ENCODE results near the gene PIP4K2A. TPM values are rescaled to one million over a fixed set of nuclear protein-coding genes. Genes with fewer than 3 reads are reported as not detected.
"Not testable (repeated sequence)": the region's sequence is repeated elsewhere in the genome, so short reads cannot be mapped to it uniquely, and the experiment has no call there.

Gene PIP4K2A
- total RNA-seq, 1 experiment from 2014 or later, result 40.5 TPM

DNA sequence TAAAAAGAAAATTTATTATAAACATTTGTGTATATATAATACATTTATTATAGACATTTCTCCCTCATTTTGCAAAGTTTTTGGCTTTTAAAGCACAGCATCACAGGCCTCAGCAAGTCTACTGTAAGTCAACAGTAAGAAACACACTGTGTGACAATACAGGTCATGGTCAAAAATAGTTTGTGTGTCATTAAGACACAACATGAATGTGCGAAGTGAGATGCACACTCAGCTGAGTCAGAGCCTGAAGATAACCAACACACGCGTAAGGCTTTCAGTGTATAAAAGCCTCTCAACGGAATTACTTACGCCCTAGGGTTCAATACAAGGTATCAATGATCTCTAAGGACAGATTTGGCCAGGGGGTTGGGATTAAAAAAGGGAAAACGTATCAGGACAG, 157.6 kb downstream of the PIP4K2A start:
- no peak for DNase-seq (ENCODE audit: low read depth)

- no peak for DNase-seq (ENCODE audit: low read depth)
These were observed 159.8 kb downstream of the PIP4K2A start for GRCh38 chr10:22554461-22555182.

- no peak for DNase-seq (ENCODE audit: low read depth)
These were observed 160.9 kb downstream of the PIP4K2A start for GRCh38 chr10:22553452-22553995.

GRCh38 chr10:22552888-22553378, 161.4 kb downstream of the PIP4K2A start:
- peak; percentile 9 for DNase-seq (ENCODE audit: low read depth)

- DNase-seq (ENCODE audit: low read depth), result no peak
These were observed 162.6 kb downstream of the PIP4K2A start for GRCh38 chr10:22551681-22552365.

DNA sequence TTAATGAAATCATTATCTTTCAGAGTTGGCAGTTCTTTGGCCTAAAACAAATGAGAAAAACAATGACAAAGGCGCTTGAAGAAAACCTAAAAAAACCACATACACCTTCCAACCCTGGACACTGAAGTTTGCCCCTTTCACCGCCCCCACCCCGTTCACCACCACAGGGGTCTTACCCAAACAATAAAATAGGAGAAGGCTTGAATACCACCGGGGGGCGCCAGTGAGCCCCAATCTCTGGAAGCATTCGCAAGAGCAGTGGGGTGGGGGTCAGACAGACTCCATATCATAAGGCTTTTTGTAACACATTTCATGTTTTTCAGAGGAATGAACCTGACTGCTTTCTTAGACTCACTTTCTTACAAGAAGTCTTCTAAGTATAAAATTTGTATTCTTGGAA, 163.6 kb downstream of the PIP4K2A start:
- DNase-seq (ENCODE audit: low read depth), result peak; percentile 29

GRCh38 chr10:22548344-22548743, 166.0 kb downstream of the PIP4K2A start:
- DNase-seq (ENCODE audit: low read depth), result no peak

DNA sequence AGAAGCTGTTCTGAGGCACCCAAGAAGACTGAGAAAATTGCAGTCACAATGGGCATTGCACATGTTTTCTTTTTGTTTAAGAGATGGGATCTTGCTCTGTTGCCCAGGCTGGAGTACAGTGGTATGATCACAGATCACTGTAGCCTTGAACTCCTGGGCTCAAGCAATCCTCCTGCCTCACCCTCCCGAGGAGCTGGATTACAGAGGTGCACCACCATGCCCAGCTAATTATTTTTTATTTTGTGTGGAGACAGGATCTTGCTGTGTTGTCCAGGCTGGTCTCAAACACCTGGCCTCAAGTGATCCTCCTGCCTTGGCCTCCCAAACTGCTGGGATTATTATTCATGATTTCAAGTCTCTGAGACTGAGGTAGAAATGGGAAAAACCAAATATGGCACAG, 168.7 kb downstream of the PIP4K2A start:
- DNase-seq (ENCODE audit: low read depth), result no peak

DNA sequence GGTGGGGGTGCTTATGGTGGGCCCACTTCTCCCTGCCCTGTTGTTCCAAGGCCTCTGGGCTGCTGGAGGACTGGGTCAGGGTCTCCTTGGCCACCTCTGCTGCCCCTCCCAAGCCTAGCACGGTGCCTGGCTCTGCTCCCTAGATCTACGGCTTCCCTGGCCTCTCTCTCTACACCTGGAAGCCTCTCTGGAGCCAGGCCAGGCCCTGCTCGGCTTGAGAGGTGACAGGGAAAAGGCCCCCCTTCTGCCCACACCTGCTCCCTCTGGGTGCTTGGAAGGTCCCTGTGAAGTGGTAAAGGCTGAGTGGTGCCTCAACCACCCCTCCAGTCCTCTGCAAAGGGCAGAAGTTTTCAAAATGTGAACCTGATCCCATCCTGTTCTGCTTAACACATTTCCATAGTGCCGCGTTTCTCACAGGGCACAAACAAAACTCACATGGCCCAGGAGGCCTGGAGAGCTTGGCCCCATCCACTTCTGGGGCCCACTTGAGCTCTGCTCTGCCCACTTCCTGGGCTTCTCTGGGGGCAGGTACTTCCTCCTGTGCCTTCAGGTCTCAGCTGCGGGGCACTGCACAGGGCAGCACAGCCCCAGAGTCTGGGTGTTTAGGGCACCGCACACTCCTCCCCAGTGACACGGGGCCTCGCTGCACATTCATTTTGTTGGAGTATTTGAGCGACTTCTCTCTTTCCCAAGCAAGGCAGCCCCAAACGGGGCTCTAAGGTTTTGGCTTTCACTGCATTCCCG, 169.9 kb downstream of the PIP4K2A start:
- DNase-seq (ENCODE audit: low read depth), result no peak

DNA sequence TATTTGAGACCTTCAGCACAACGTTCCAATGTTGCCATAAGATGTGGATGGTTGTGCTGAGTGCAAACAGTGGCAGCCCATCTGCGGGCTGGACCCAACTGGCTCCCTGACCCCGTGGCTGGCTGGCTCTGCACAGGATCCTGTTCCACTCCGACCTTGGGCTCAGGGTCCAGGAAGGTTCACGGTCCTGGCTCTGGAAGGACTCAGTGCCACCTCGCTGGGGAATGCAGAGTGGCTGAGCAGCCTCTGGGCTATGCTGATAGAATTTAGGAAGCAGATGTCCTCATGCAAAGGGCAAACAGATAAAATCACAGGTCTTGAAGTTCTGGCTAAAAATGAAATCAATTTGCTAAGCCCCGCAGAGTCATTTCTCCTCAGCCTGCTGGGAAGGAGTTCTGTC, 171.6 kb downstream of the PIP4K2A start:
- DNase-seq (ENCODE audit: low read depth), result no peak

- no peak for DNase-seq (ENCODE audit: low read depth)
These were observed 172.5 kb downstream of the PIP4K2A start for GRCh38 chr10:22541900-22542299.

DNA sequence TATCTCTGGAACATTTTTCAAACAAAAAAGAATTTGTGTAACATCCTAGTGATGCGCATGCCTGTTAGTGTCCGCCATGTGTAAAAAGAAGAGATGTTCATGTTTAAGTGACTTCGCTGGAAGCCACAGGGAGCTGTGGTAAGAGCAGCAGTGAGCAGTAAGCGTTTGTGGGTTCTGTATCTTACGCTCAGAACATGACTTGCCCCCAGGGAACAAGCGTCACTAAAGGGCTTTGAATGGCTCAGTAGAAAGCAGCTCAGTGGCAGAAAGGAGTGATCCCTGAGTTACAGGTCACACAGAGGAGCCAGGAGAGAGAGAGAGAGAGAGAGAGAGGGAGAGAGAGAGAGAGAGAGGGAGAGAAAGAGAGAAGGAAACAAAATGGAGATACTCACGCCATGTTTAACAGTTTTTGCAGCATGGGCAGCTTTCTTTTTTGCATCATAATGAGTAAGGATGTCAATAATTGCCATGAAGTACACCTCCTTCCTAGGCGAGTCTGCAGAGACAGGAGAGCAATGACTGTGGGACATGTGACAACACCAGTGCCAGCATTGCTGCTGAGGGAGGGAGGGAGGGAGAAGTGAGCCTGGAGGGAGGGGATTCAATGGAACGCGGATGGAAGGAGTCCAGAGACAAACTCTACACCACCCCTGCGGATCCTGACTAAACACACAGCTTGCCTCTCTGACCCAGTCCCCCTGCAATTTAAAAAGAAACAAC, 174.6 kb downstream of the PIP4K2A start:
- DNase-seq (ENCODE audit: low read depth), result peak; percentile 8

- no peak for DNase-seq (ENCODE audit: low read depth)
These were observed 176.6 kb downstream of the PIP4K2A start for GRCh38 chr10:22537810-22538209.

DNA sequence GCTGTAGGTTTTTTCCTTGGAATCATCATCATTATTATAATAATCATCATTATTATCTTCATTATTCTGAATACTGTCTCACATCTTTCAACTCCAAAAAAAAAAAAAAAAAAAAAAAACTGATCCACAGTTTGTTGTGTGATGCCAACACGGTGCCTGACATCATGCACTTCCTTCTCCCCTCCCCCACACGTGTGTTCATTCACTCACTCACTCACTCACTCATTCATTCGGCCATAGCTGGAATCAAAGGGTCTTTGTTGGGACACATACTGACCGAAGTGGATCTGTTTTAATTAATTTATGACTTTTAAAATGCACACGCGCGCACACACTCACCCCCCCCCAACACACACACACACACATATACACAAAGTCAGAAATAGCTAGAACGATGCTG, 177.8 kb downstream of the PIP4K2A start:
- DNase-seq (ENCODE audit: low read depth), result no peak

GRCh38 chr10:22534849-22535604, 179.4 kb downstream of the PIP4K2A start:
- DNase-seq (ENCODE audit: low read depth), result peak; percentile 38

- DNase-seq (ENCODE audit: low read depth), result no peak
These were observed 182.9 kb downstream of the PIP4K2A start for GRCh38 chr10:22531441-22531840.

- no peak for DNase-seq (ENCODE audit: low read depth)
These were observed 183.4 kb downstream of the PIP4K2A start for GRCh38 chr10:22531008-22531407.

GRCh38 chr10:22527520-22527919, 186.9 kb downstream of the PIP4K2A start:
- no peak for DNase-seq (ENCODE audit: low read depth)

DNA sequence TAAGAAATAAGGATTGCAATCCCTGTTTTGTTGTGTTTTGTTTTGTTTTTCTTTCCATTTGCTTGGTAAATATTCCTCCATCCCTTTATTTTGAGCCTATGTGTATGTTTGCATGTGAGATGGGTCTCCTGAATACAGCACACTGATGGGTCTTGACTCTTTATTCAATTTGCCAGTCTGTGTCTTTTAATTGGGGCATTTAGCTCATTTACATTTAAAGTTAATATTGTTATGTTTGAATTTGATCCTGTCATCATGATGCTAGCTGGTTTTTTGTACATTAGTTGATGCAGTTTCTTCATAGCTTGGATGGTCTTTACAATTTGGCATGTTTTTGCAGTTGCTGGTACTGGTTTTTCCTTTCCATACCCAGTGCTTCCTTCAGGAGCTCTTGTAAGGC, 190.0 kb downstream of the PIP4K2A start:
- DNase-seq (ENCODE audit: low read depth), result not testable (repeated sequence)

- DNase-seq (ENCODE audit: low read depth), result not testable (repeated sequence)
These were observed 193.7 kb downstream of the PIP4K2A start for GRCh38 chr10:22520645-22521044.
